Bronchial epithelial cell (primary cell): ENCODE measurements around the gene MTHFD2. TPM values are rescaled to one million over a fixed set of nuclear protein-coding genes. Genes with fewer than 3 reads are reported as not detected.

Experiments used
- DNase-seq: peaks from one replicate; pipeline ENCODE4 v3.0.0-alpha.2; 2010; ENCODE audit warnings: low read depth
- FAIRE-seq: peaks from 2 replicates; lab custom pipeline; 2011; peaks lifted over from hg19 to GRCh38; lab: Jason Lieb, UNC
- H3K27me3 ChIP-seq: 2 replicates; pipeline ENCODE4 v1.5.1; 2011; ENCODE audit warnings: low read length; ENCODE audit not compliant: control insufficient read depth, insufficient read depth
- H3K36me3 ChIP-seq: 2 replicates; pipeline ENCODE4 v1.5.1; 2011; ENCODE audit warnings: low read length; ENCODE audit not compliant: control insufficient read depth, insufficient read depth
- H3K4me3 ChIP-seq: 2 replicates; pipeline ENCODE4 v1.5.1; 2011; ENCODE audit warnings: mild to moderate bottlenecking, low read depth, low read length, control low read depth
- total RNA-seq: library from RNA; depleted of rRNA; stranded (reverse); fragments of >200 nt; gene quantifications from 2 replicates; pipeline ENCODE4 v1.2.1, GENCODE V29; 2014
- TF ChIP-seq, protein P1 (sequence below): IDR thresholded peaks from 2 replicates; pipeline ENCODE4 v1.5.1; 2011; ENCODE audit warnings: mild to moderate bottlenecking, moderate library complexity, low read length, control low read depth, inconsistent platforms; ENCODE audit not compliant: insufficient read depth, severe bottlenecking

Gene MTHFD2
- total RNA-seq, 1 donor from 2014 or later, result 305 TPM

DNA sequence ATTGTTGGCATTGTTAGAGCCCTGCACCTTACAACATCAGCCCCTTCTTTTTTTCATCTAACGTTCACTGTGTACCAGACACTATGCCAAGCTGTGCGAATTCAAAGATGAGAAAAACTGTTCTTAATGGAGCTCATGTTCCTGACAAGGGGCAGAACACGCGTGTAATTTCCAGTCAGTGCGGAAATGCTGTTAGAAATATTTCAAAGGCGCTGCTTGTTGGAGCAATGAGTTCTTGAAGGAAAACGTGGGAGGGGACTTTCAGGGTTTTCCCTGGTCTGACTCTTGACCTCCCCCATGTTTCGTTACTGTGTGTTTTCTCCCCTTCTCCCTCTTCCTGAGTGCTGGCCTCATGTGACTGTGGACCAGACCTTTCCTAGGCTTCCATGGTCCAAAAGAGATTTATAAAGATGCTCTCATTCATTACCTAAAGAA is 1.5 kb downstream of the MTHFD2 start:
- DNase-seq (no peak), FAIRE-seq (no peak)
- Histone ChIP-seq H3K27me3 (no peaks in the 10 kb centered on the region), H3K4me3 (peak overlapping the region; percentile 85), H3K36me3 (peaks cover 3% of the 10 kb centered on the region)
- TF ChIP-seq, protein P1, sequence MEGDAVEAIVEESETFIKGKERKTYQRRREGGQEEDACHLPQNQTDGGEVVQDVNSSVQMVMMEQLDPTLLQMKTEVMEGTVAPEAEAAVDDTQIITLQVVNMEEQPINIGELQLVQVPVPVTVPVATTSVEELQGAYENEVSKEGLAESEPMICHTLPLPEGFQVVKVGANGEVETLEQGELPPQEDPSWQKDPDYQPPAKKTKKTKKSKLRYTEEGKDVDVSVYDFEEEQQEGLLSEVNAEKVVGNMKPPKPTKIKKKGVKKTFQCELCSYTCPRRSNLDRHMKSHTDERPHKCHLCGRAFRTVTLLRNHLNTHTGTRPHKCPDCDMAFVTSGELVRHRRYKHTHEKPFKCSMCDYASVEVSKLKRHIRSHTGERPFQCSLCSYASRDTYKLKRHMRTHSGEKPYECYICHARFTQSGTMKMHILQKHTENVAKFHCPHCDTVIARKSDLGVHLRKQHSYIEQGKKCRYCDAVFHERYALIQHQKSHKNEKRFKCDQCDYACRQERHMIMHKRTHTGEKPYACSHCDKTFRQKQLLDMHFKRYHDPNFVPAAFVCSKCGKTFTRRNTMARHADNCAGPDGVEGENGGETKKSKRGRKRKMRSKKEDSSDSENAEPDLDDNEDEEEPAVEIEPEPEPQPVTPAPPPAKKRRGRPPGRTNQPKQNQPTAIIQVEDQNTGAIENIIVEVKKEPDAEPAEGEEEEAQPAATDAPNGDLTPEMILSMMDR, result no peak

DNA sequence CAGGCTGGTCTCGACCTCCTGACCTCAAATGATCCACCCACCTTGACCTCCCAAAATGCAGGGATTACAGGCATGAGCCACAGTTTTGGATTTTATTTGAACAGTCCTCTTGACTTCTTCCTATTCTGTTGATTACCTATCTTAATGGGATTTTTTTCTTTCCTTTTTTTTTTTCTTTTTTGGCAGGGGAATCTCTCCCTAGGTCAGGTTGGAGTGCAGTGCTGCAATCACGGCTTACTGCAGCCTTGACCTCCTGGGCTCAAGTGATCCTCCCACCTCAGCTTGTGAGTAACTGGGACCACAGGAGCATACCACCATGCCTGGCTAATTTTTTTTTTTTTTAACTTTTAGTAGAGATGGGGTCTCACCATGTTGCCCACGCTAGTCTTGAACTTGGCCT is 2.8 kb downstream of the MTHFD2 start:
- Histone ChIP-seq H3K27me3 (no peaks in the 10 kb centered on the region), H3K4me3 (no peak overlapping the region), H3K36me3 (peaks cover 5% of the 10 kb centered on the region)
- no peak for FAIRE-seq
- TF ChIP-seq, protein P1, result no peak
- no peak for DNase-seq

DNA sequence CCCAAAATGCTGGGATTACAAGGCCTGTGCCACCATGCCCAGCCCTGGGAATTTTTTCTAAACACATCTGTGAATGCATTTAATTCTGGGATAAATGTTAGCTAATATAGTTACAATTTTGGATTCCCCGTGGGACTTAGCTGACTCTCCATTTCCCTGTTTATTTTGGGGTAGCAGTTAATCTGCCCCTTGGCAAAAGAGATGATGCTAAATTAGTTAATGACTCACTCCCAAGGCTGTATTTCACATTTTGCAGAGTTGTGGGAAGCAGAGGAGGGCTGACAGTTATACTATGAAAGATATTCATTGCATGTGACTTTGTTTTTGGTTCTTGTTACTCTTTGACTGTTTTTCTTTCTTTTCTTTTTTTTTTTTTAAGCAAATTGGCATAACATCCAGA is 3.2 kb downstream of the MTHFD2 start:
- Histone ChIP-seq H3K27me3 (no peaks in the 10 kb centered on the region), H3K36me3 (peaks cover 8% of the 10 kb centered on the region), H3K4me3 (no peak overlapping the region)
- TF ChIP-seq, protein P1, result no peak
- FAIRE-seq (no peak), DNase-seq (peak; percentile 20)

DNA sequence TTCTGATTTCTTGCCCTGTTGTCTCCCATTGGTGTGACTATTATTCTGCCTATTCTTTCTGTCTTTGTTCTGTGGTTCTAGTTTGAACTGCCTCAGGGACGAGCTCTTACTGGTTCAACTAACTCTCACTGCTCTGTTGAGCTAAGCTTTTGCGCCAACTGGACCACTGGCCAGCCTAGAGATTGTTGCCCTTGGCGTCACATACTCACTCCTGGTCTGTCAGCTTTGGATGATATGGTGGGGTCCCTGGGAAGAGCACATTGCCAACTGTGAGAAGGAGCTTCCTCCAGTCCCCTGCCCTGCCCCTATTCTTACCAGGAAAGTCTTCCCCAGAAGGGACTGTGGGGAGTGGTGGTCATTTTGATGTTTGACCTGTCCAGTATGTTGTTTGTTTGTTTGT is 6.0 kb downstream of the MTHFD2 start:
- TF ChIP-seq, protein P1, result no peak
- Histone ChIP-seq H3K27me3 (no peaks in the 10 kb centered on the region), H3K36me3 (peaks cover 20% of the 10 kb centered on the region), H3K4me3 (no peak overlapping the region)
- no peak for FAIRE-seq
- DNase-seq, result no peak

DNA sequence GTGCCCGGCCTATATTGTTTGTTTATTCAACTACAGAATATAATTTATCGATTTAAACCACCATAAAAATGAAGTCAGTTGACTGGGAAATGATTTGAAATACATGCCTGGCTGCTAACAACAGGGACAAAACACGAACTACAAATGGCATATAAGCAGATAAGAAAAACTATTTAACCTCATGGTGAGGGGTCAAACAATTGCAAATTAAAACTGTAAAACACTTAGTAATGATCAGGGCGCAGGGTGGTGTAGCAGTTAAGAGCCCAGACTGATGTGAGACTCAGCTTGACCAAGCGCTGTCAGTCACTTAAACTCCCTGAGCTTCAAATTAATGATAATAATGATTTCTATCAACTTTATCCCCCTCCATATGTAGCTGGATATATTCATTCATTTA is 6.7 kb downstream of the MTHFD2 start:
- DNase-seq (no peak), FAIRE-seq (no peak)
- Histone ChIP-seq H3K36me3 (peaks cover 25% of the 10 kb centered on the region), H3K27me3 (no peaks in the 10 kb centered on the region), H3K4me3 (no peak overlapping the region)
- TF ChIP-seq, protein P1, result no peak

DNA sequence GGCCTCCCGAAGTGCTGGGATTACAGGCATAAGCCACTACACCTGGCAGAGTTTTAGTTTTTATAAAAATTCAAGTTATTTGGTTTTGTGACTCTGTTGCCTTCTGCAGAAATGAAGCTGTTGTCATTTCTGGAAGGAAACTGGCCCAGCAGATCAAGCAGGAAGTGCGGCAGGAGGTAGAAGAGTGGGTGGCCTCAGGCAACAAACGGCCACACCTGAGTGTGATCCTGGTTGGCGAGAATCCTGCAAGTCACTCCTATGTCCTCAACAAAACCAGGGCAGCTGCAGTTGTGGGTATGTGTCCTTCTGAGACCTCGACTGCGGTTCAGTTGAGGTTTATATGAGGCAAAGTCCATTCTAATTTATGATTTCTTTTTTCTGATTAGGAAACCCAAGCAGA is 7.2 kb downstream of the MTHFD2 start:
- Histone ChIP-seq H3K4me3 (no peak overlapping the region), H3K36me3 (peaks cover 27% of the 10 kb centered on the region), H3K27me3 (no peaks in the 10 kb centered on the region)
- DNase-seq (peak; percentile 57), FAIRE-seq (no peak)
- TF ChIP-seq, protein P1, result no peak
